Measurements from ENCODE around the gene CTNNBL1.
"Not testable (repeated sequence)": the region's sequence is repeated elsewhere in the genome, so short reads cannot be mapped to it uniquely, and the experiment has no call there.

Gene CTNNBL1

DNA sequence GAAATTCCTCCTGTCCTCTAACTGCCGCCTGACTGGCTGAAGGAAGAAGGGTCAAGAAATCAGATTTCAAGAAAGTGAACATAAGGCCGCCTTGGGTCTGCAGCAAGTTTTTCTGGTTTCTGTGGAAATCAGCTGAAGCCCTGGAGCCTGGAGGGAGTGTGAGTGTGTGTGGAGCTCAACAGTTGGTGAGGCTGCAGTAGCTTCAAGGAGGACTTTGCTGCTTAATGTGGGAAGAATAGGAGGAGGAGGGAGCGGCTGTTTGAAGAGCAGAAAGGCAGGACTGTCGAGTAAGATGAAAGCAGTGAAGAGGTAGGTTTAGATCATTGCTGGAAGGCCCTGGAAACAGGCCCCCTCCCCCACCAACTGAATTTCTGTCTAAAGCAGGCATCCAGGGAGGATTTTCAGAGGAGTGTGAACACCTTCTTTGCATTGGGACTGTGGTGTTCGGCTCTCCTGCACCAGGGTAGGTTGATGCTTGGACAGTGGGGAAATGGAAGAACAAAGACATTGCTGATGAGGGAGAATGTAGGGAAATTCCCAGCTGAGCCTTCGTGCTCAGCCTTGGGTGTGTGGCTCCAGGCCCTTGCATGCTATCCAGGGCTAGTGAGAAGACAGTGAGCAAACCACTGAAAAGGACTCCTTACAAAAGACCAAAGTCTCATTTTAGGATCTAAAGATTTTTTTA, 129.6 kb downstream of the CTNNBL1 start:
- no peak for DNase-seq

DNA sequence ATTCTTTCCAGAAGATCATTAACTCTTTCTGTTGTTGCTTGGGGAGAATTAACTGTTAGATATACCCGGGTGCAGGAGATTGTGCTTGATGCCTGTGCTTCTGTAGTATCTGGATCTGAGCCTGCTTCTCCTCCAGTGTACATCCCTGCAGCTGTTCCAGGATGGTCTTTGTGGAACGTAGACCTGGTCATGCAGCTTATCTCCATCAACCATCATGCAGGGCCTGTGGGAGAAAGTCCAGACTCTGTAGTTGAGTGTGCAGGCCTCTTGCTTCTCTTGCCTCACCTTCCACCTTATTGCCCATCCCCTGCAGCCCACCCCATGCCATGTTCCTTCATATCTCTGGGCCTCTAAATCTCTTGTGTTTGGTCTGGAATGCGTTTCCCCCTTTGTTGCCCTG, 133.8 kb downstream of the CTNNBL1 start:
- no peak for DNase-seq

DNA sequence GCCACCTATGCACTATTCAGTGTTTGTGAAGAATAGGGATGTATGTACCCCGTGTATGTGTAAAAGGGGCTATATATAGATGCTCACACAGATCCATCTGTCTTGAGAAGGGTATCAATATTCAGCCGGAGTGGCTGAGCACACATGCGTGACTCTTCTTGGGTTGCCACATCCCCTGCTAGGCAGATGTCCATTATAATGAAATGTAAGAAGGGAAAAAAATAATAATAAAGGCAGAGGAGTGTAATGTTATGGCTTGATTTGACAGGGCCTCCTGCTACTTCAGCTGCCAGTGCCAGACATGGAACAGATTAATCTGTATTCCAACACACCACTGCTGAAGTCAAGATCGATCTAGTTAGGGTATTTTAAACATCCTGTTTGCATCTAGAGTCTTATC, 134.9 kb downstream of the CTNNBL1 start:
- no peak for DNase-seq

DNA sequence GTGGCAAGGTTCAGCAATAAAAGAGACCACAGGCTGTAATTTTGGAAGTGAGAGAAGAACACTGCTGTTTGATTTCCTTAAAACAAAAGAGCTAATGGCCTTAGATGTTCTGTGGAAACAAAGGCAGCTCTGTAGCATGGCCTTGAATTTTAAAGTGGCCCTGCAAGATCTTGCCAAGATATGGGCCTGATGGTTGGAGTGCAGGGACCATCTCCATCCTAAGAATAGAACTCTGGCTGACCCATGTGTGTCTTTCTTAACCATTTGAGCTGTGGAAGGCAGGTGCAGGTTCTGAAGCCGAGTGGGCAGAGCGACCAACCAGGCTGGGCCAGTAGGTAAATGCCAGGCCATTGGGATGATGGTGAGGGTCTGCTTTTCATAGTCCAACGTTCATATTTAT, 135.3 kb downstream of the CTNNBL1 start:
- DNase-seq, result no peak

DNA sequence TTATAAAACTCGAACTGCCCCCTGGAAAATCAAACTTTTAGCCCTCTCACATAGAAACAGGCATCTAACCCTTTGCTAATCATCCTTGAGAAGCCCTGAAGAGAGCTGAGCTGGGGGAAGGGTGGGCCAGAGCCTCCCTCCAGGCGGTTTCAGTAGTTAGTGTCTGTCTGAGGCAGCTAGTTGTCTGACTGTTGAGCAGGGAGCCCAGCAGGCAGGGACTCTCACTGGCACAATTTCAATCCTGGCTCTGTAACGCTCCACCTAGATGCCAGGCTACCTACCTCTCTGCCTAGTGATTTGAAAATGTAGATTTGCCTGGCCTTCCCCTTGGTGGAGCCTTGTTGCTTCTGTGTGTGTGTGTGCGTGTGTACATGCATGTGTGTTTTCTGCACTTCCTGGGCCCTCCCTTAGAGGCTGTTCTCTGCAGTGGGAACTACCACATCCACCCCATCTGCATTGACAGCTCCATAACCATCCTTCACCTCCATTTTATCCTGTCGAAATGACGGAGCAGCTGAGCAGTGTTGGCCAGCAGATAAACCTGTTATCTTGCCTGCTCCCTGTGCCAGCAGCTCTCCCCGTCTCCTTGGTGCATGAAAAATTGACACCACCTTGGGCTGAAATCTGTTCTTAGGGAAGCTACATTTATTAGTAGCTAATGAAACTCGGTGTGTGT, 139.5 kb downstream of the CTNNBL1 start:
- no peak for DNase-seq

DNA sequence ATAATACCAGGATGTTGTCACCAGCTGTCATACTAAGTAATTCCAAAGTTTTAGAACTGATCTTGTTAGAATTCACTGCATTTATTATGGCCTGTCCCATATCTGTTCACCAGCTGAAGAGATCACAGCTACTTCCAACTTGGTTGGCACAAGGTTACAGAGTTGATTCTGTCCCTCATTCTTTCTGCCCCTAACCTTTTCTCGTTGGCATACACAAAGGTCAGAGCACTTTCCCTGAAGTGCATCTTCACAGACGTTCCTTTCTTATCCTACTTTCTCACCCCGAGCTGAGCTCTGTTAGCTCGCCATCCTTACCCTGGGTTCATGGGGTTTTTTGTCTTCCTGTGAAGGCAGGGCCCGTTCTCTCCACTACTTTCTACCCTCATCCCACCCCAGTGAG, 143.1 kb downstream of the CTNNBL1 start:
- no peak for DNase-seq

DNA sequence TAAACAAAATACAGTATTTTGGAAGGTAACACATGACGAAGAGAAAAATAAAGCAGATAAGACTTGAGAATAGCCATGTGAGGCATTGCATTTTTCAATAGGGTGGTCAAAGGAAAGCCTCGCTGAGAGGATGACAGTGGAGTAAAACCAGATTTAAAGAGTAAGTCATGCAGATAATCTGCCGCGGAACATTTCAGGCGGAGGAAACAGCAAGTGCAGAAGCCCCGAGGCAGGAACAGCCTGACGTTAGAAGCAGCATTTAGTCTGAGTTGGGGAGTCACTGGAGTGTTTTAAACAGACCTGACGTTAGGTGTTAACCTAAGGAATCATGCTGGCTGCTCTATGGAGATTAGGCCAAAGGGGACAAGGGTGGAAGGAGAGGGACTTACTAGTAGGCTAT, 144.1 kb downstream of the CTNNBL1 start:
- no peak for DNase-seq

DNA sequence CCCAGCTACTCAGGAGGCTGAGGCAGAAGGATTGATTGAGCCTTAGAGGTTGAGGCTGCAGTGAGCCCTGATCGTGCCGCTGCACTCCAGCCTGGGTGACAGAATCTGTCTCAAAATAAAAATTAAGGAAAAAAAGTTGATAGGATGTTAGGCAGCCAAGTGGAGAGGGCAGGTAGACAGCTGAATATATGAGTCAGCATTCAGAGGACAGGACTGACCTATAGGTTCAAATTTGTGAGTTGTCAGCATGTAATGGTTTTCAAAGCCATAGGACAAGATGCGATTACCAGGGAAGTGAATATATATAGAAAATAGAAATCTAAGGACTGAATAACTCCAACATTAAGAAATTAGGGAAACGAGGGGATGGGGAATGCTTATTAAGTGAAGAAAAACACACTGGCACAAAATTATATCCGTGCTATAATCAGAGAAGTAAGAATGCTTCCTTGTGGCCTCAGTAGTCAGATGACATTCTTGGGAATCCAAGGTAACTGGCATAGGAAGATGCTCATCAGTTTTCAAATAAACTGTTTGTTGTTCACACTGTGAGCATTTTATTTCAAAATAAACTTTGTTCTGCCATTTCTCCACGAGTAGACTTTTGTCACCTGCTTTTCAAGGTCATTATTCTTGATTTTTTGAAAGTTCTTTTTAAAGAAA, 145.1 kb downstream of the CTNNBL1 start:
- no peak for DNase-seq

DNA sequence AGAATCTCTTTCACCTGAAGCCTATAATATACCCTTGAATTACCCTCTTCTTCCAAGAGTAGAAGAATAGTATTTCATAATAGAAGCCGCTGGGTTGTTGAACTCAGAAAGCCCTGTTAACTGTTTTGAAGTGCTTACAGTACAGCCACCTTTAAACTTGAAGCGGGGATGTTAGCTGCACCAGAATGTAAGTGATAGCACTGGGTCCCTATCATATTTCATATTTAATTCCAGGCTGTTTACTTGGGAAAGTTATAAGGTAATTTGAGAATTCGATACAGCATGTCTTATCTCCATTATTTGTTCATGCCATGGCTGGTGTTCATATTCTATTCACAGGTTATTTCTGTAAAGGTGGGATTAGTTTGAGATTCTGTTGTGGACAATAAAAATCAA, 145.6 kb downstream of the CTNNBL1 start:
- DNase-seq, result no peak

DNA sequence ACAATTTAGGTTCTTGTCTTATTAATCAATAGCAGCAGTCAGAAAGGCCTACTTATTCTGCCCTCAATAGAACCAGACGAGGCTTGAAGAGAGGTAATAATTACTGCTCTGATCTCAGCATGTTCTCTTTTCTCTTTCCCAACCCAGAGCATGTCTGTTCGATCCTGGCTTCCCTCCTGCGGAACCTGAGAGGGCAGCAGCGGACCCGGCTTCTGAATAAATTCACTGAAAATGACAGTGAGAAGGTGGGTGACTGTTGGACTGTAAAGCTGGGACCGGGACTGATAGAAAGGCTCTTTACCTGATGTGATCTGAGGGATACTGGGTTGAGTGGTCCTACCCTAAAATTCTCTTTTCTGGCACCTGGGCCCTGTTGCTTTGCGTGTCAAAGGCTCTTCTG, 146.1 kb downstream of the CTNNBL1 start:
- no peak for DNase-seq

DNA sequence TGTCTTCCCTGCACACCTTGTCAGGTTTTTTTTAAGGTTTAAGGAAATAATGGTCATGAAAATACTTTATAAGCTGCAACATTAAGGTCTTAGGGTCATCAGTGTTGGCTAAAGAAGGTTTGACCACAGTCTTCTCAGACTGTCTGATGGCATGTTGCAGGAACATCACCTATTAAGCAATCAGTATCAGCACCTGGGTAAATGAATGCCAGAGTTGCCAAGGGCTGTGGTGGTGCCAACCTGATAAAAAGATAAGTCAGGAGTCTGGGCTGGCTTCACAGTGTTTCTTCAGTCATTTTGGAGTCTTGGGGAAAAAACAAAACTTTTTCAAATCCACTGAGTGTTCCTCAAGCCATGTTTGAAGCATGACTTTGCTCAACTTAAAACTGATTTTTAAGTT, 147.6 kb downstream of the CTNNBL1 start:
- DNase-seq, result no peak

DNA sequence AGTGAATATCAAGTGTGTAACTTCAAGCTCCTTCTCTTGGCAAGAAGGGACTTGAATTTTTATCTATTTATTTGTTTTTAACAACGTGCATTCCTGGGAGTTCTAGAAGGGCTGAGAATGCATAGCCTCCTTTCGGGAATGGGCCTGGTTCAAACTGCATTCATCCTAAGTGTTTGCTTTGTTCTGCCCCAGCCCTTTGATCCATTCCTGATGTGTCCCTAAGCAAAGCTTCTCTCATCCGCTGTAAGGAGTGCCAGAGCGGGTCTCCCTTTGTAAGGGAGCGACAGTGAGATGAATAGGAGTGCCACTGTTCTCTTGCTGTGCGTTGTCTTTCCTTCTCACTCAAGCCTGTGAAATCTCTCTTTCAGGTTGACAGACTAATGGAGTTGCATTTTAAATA, 148.1 kb downstream of the CTNNBL1 start:
- no peak for DNase-seq

DNA sequence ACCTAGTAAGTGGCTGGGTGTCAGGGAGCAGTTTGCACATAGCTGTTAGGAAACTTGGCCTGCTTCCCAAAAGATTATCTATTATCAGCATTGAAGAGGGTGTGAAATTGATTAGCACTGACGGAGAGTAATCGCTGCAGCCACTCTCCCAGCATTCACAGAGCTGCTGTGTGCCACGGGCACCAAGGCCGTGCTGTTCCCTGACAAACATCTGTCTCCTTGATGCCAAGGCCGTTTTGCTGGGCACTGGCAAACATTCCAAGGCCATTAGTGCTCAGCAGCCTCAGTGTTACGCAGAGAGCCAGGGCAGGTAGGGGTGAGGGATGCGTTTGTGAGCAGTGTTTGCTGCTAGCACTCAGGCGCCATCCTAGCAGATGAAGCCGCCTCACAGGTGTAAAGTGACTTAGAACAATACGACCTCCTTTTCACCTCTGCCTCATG, 151.4 kb downstream of the CTNNBL1 start:
- no peak for DNase-seq

DNA sequence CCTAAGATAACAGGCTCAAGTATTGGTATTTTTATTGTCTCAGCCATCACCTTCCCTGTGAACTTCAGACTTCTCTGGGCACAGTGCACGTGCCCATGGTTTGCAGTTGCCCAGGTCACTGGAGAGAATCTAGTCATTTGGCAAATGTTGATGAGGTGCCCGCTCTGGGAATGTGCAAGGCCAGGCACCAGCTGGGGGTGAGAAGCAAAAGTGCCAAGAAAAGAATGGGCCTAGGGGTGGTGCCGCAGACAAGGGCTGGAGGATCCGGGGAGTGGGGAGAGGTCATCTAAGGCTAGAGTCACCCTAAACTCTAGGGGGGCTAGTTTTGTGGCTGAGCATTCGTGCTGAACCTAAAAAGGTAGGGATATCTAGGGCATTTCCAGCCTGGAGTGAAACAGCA, 152.0 kb downstream of the CTNNBL1 start:
- DNase-seq, result no peak

DNA sequence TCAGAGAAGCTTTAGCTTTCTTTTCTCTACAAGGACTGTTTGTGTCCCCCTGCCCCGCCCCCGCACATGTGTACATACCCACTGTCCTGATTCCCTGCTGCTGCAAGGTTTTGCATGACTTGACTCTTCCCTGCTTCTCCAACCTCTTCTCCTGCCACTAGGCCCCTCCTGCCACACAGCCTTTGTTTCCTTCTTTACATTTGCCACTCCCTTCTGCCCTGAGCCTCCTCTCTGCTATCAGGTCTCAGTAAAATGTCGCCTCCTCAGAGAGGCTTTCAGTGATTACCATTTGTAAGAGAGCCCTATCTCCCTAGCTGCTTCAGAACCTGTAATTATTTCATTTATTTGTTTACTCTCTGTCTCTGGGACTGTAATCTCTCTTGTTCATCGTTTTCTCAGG, 152.7 kb downstream of the CTNNBL1 start:
- no peak for DNase-seq

DNA sequence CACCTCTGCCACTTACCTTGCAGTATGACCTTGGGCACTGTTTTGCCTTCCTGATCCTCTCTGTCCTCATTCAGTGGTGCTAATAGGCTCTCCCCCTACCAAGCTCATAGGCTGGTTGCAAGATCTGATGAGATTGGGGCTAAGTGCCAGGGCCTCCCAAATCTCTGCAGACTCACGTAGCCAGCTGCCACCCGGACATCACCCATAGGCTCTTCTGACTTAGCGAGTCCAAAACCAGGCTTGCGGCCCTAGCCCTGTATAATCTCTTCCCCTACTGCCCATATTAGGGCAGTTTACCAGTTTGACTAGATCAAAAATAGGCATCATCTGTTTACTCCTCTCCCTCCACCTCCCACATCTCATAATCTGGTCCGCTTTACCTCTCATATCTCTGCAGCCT, 154.9 kb downstream of the CTNNBL1 start:
- DNase-seq, result no peak

DNA sequence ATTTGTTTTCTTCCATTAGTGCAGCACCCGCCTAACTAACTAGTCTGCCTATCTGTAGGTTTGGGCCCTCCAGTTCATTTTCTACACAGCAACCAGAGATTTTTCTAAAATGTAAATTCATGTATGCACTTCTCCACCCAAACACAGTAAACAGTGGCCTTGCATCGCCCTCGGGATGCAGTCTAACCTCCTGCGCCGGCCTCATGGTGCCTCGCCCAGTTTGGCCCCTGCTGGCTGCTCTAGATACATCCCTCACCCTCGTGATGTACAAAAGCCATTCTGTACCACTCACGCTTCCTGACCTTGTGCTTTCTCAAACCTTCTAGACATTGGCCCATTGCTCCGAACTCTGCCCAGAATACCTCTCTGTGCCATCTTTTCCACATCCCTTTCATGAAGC, 155.3 kb downstream of the CTNNBL1 start:
- no peak for DNase-seq

DNA sequence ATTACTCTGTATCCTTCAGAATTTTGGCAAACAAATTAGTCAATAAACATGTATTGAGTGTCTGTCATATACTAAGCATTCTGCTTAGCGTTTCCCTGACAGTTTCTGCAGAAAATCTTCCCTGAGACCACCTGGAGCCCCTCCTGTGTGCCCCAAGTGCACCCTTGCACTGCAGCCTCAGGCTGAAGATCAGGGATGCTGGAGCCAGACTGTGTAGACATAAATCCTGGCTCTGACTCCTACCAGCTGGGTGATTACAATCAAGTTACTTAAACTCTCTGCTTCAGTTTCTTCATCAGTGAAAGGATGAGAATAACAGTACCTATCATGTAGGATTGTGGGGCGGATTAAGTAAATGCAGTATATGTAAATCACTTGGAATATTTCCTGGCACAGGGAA, 155.7 kb downstream of the CTNNBL1 start:
- DNase-seq, result no peak

DNA sequence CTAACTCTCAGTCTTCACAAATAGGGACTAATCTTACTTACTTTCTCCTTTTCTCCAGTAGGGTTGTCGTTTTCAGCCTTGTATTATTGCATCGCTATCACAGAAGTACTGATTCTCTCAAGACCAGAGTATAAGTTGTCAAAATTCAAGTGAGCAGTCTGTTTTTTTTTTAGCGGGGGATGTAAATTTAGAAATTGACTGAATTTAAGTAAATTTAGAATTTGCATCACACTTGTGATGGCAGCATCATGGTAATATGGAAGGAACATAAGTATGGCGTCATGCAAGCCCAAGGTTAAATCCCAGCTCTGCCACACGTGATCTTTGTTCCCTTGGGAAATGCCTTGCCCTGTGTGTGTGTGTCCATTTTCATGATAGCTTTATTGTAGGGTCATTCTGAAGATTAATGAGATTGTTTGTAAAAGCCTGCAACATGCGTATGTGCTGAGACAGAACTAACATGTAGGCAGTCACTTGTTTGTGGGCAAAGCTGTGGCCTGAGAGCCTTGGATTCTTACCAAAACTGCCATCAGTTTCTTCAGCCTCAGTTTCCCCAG, 156.3 kb downstream of the CTNNBL1 start:
- DNase-seq, result no peak

DNA sequence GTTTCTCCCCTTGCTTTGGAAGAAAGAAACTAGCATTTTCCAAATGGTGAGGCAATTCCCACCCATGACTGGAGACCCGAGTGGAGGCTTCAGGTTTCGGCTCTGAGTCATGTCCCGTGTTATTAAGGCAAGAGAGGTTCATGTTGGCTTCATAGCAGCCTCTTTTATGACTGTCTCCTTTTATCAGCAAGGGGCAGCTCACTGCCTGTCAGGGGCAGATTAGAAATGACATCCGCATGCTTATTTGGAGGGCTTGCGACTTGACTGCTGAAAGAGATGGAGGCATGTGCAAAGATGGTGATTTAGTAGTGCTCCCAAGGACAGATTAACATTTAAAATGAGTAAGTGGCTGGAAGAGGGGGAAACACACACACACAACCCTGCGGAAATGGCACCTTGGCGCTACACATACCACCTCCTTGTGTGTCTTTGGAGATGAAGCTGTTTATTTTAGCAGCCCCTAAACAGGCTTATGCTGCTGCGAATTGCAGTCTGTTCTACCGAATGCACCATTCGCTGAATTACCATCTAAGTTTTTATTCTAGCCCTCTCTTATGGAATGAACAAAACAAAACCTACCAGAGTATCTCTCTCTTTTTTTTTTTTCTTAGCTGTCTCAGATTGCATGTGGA, 157.0 kb downstream of the CTNNBL1 start:
- DNase-seq, result no peak

DNA sequence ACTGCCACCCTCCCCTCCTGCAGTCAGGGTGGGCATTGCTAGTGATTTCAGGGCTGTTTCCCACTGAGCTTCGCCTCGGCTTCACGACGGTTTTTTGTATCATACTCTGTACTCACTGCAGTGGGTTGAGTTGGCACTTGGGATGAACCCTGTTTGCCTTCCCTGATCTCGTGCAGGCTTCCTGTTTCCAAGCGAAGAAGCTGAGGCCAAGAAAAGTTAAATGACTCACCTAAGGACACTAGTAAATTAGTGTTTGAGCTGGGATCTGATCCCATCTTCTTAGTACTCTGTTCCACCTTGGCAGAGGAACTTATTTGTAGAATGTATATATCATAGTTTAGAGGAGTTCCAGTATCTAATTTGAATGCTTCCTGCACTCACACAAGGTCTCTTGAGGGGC, 158.8 kb downstream of the CTNNBL1 start:
- DNase-seq, result no peak

DNA sequence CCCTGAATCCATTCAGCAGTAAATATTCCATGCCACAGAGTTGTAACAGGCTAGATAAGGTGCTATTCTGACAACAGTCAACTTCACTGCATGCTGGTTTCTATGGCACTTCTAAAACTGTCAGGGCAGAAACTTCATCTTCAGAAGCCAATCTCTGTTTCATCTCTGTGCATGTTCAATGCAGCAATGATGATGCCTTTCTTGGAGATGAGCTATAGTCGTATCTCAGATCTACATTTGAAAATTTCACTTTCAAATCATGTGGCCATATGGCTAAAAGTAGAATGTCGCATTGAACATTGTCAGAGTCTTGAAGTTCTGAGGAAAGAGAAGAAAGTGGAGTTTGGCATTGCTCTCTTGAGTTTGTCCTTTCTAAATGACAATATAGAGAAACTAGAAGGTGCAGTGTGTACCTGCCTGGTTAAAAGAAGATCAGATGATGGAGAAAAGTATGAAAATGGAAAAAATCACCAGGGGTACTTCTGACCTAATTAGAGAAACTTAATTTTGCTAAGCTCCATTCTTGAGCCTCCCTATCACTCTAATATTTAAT, 160.1 kb downstream of the CTNNBL1 start:
- DNase-seq, result no peak

DNA sequence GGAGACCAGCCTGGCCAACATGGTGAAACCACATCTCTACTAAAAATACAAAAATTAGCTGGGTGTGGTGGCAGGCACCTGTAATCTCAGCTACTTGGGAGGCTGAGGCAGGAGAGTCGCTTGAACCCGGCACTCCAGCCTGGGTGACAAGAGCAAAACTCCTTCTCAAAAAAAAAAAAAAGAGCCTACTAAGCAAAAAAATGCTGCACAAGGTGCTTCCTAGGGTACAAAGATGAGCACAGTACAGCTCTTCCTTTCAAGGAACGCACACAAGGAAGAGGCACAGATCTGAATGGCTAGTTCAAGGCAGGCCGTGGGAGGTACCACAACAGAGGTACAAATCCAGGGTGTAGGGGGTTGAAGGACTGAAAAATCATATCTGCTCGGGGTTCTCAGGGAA, 162.2 kb downstream of the CTNNBL1 start:
- not testable (repeated sequence) for DNase-seq
